IMR-90 (cell line): ENCODE data around the gene KRT74.

ENCODE experiments used
- BHLHE40 ChIP-seq: fragments of 150-350 bp; IDR thresholded peaks from 2 replicates; pipeline ENCODE4 v1.6.1; 2016; ENCODE audit warnings: mild to moderate bottlenecking, low read depth, low read length
- CEBPB ChIP-seq: IDR thresholded peaks from 2 replicates; pipeline ENCODE4 v1.6.1; 2012; ENCODE audit warnings: low read depth, low read length, improper control_type of control experiment
- CHD1 ChIP-seq: IDR thresholded peaks from 2 replicates; pipeline ENCODE4 v1.6.1; 2012; ENCODE audit warnings: low read depth, low read length, improper control_type of control experiment
- CTCF ChIP-seq: conservative IDR thresholded peaks from 2 replicates; pipeline ENCODE4 v1.5.1; 2012; ENCODE audit warnings: mild to moderate bottlenecking, low read depth, low read length, improper control_type of control experiment
- ELK1 ChIP-seq: fragments of 150-350 bp; IDR thresholded peaks from 2 replicates; pipeline ENCODE4 v1.6.1; 2016; ENCODE audit warnings: low read depth, mild to moderate bottlenecking, low read length, moderate library complexity, borderline replicate concordance
- FOS ChIP-seq: fragments of 150-350 bp; IDR thresholded peaks from 2 replicates; pipeline ENCODE4 v1.6.1; 2016; ENCODE audit warnings: low read depth, low read length
- MAFK ChIP-seq: IDR thresholded peaks from 2 replicates; pipeline ENCODE4 v1.6.1; 2012; ENCODE audit warnings: low read depth, low read length, improper control_type of control experiment
- MAZ ChIP-seq: IDR thresholded peaks from 2 replicates; pipeline ENCODE4 v1.6.1; 2012; ENCODE audit warnings: low read depth, mild to moderate bottlenecking, low read length, improper control_type of control experiment, moderate library complexity, borderline replicate concordance
- MXI1 ChIP-seq: IDR thresholded peaks from 2 replicates; pipeline ENCODE4 v1.6.1; 2012; ENCODE audit warnings: low read depth, mild to moderate bottlenecking, low read length, moderate library complexity, borderline replicate concordance
- NFE2L2 ChIP-seq: fragments of 150-350 bp; IDR thresholded peaks from 2 replicates; pipeline ENCODE4 v1.6.1; 2016; ENCODE audit warnings: low read depth, mild to moderate bottlenecking, low read length
- POLR2A ChIP-seq: IDR thresholded peaks from 2 replicates; pipeline ENCODE4 v1.6.1; 2012; ENCODE audit warnings: mild to moderate bottlenecking, low read depth, low read length
- RAD21 ChIP-seq: IDR thresholded peaks from 2 replicates; pipeline ENCODE4 v1.6.1; 2012; ENCODE audit warnings: low read length, improper control_type of control experiment
- RFX5 ChIP-seq: IDR thresholded peaks from 2 replicates; pipeline ENCODE4 v1.8.0; 2012; ENCODE audit warnings: low read depth, mild to moderate bottlenecking, low read length, moderate library complexity
- SMC3 ChIP-seq: fragments of 150-350 bp; IDR thresholded peaks from 2 replicates; pipeline ENCODE4 v1.6.1; 2016; ENCODE audit warnings: low read depth, mild to moderate bottlenecking, antibody characterized with exemption, low read length, moderate library complexity

DNA sequence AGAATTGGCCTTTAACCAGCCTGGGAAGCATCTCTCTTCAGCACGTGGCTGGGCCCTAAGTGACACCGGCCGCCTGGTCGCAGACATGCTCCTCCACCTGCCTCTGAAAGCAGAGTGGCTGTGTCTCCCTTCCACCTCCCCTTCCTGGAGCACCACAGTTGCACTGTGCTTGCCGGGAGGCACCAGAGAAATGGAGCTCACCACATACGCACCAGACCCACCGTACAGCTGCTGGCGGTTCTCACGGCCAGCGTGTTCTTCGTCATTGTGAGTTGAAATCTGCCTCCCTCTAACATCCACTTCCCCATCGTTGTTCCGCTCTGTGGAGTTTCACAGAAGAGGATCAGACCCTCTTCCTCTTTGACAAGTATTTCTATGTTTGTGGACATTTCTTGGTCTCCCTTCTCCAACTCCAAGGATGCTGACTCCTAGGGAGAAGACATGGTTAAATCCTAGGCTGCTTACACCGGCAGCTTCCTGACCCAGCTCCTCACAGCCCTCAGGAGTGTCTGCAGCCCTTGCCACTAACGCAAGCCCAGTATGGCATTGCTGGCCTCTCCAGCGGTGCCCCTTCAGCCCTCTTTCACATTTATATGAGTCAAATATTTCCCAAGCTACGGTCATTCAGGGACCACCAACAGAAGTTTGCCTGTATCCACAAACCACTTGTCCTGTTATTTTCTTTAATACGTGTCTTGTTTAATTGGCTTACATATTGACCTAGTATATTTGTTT lies 41.9 kb downstream of the KRT74 start:
- no peak for TF ChIP-seq CTCF
- no peak for TF ChIP-seq POLR2A
- no peak for TF ChIP-seq MAZ
- TF ChIP-seq RAD21 = no peak
- TF ChIP-seq NFE2L2 = no peak
- TF ChIP-seq CEBPB = no peak
- no peak for TF ChIP-seq BHLHE40
- TF ChIP-seq MAFK = no peak
- TF ChIP-seq MXI1 = no peak
- no peak for TF ChIP-seq RFX5
- no peak for TF ChIP-seq FOS
- no peak for TF ChIP-seq ELK1
- no peak for TF ChIP-seq CHD1
- TF ChIP-seq SMC3 = no peak
